Endodermal cell (in vitro differentiated cells): Measurements from ENCODE around the gene INMT. TPM values are rescaled to one million over a fixed set of nuclear protein-coding genes. Genes with fewer than 3 reads are reported as not detected.

Source experiments
- DNase-seq: peaks from one replicate; pipeline ENCODE4 v3.0.0-alpha.2; 2017
- H3K27ac ChIP-seq: 2 replicates; pipeline ENCODE4 v1.5.1; 2013; ENCODE audit warnings: mild to moderate bottlenecking, low read depth, low read length, moderate library complexity
- H3K27me3 ChIP-seq: 2 replicates; pipeline ENCODE4 v1.6.1; 2013; ENCODE audit warnings: mild to moderate bottlenecking, low read length, moderate library complexity; ENCODE audit not compliant: insufficient read depth, control insufficient read depth, poor library complexity, severe bottlenecking
- H3K36me3 ChIP-seq: 2 replicates; pipeline ENCODE4 v1.7.0; 2013; ENCODE audit warnings: mild to moderate bottlenecking, low read length, moderate library complexity; ENCODE audit not compliant: control insufficient read depth, insufficient read depth
- H3K4me1 ChIP-seq: one replicate; pipeline ENCODE4 v1.7.0; 2013; ENCODE audit warnings: low read length; ENCODE audit not compliant: control insufficient read depth, insufficient read depth
- H3K4me3 ChIP-seq: 2 replicates; pipeline ENCODE4 v1.5.1; 2013; ENCODE audit warnings: mild to moderate bottlenecking, low read length, moderate library complexity
- H3K9ac ChIP-seq: 2 replicates; pipeline ENCODE4 v1.6.1; 2013; ENCODE audit warnings: mild to moderate bottlenecking, low read length, moderate library complexity; ENCODE audit not compliant: poor library complexity, severe bottlenecking; ENCODE audit errors: extremely low read depth
- H3K9me3 ChIP-seq: 2 replicates; pipeline ENCODE4 v1.6.1; 2013; ENCODE audit warnings: mild to moderate bottlenecking, low read length, moderate library complexity; ENCODE audit not compliant: control insufficient read depth
- H3K27ac Mint-ChIP-seq: 2 replicates; pipeline ENCODE4 v1.8.0; 2020; ENCODE audit warnings: mixed read lengths
- H3K27me3 Mint-ChIP-seq: 2 replicates; pipeline ENCODE4 v1.8.0; 2021; ENCODE audit warnings: mild to moderate bottlenecking, mixed read lengths; ENCODE audit not compliant: insufficient read depth
- H3K36me3 Mint-ChIP-seq: 2 replicates; pipeline ENCODE4 v1.8.0; 2020; ENCODE audit warnings: low read depth, mixed read lengths
- H3K4me1 Mint-ChIP-seq: 2 replicates; pipeline ENCODE4 v1.8.0; 2020; ENCODE audit warnings: mixed read lengths
- H3K4me3 Mint-ChIP-seq: 2 replicates; pipeline ENCODE4 v1.8.0; 2020; ENCODE audit warnings: mild to moderate bottlenecking, moderate library complexity, mixed read lengths
- H3K9me3 Mint-ChIP-seq: 2 replicates; pipeline ENCODE4 v1.8.0; 2020; ENCODE audit warnings: mild to moderate bottlenecking, mixed read lengths
- CTCF ChIP-seq: fragments of 200-600 bp; sonication (generic); conservative IDR thresholded peaks from 2 replicates; pipeline ENCODE4 v1.5.0; 2021; ENCODE audit warnings: antibody characterized with exemption, mild to moderate bottlenecking
- WGBS, 2 experiments: methylation state at CpG; one replicate each; pipeline versions ENCODE4 v1.1.5 to v1.1.7; 2013; ENCODE audit warnings: missing lambda C conversion rate in 2 of 2, mixed read lengths in 1 of 2; ENCODE audit not compliant: insufficient coverage in 1 of 2, insufficient read length in 1 of 2; 5-methylcytosine and 5-hydroxymethylcytosine counted together
- total RNA-seq, 2 donors: library from RNA; stranded (reverse); fragmentation: NEBNext Ultra II Directional in 1 of 2; extraction: Animal tissue kit (Norgen Biotek cat#: 25700) in 1 of 2; gene quantifications; 2 replicates in 1 of 2; 3 replicates in 1 of 2; pipeline ENCODE4 v1.2.1, GENCODE V29; 2021

The INMT gene
- total RNA-seq, 2 donors from 2014 or later = 3.0 to 3.3 TPM

GRCh38 chr7:30764030-30764975 is 12.4 kb downstream of the INMT start:
- DNase-seq = peak; percentile 20
- Mint-ChIP-seq H3K36me3 (no peaks in the 10 kb centered on the region), H3K4me3 (no peak overlapping the region), H3K27ac (no peak overlapping the region), H3K4me1 (peaks cover 20% of the 10 kb centered on the region), H3K9me3 (no peaks in the 10 kb centered on the region), H3K27me3 (peaks cover 36% of the 10 kb centered on the region)
- Histone ChIP-seq H3K4me3 (no peak overlapping the region), H3K9me3 (no peaks in the 10 kb centered on the region), H3K9ac (no peak overlapping the region), H3K27ac (no peak overlapping the region), H3K27me3 (no peaks in the 10 kb centered on the region), H3K4me1 (peaks cover 4% of the 10 kb centered on the region), H3K36me3 (no peaks in the 10 kb centered on the region)
- WGBS, 2 experiments = 83% methylated on average over 2 to 6 of the region's 6 CpGs
- TF ChIP-seq CTCF = no peak

- Histone ChIP-seq H3K27ac (no peak overlapping the region), H3K27me3 (no peaks in the 10 kb centered on the region), H3K9ac (no peak overlapping the region), H3K4me1 (peaks cover 4% of the 10 kb centered on the region), H3K36me3 (no peaks in the 10 kb centered on the region), H3K9me3 (no peaks in the 10 kb centered on the region), H3K4me3 (no peak overlapping the region)
- H3K9me3 Mint-ChIP-seq = no peaks in the 10 kb centered on the region
- 86 to 95% methylated on average over 1 to 2 of the region's 2 CpGs for WGBS, 2 experiments
- no peaks in the 10 kb centered on the region for H3K36me3 Mint-ChIP-seq
- H3K27me3 Mint-ChIP-seq = peaks cover 36% of the 10 kb centered on the region
- H3K4me3 Mint-ChIP-seq = no peak overlapping the region
- no peak for TF ChIP-seq CTCF
- peak; percentile 24 for DNase-seq
- no peak overlapping the region for H3K27ac Mint-ChIP-seq
- peaks cover 20% of the 10 kb centered on the region for H3K4me1 Mint-ChIP-seq
These were observed 13.5 kb downstream of the INMT start for GRCh38 chr7:30765408-30765807.

GRCh38 chr7:30770845-30771173 is 18.9 kb downstream of the INMT start:
- TF ChIP-seq CTCF = no peak
- no peak overlapping the region for H3K27ac ChIP-seq
- H3K9ac ChIP-seq = no peak overlapping the region
- WGBS, 2 experiments = 63 to 68% methylated on average over 9 of the region's 9 CpGs
- Mint-ChIP-seq H3K27ac (peak overlapping the region; percentile 27), H3K36me3 (no peaks in the 10 kb centered on the region), H3K9me3 (no peaks in the 10 kb centered on the region), H3K4me1 (peaks cover 10% of the 10 kb centered on the region), H3K4me3 (peak overlapping the region; percentile 64), H3K27me3 (peaks cover 16% of the 10 kb centered on the region)
- H3K36me3 ChIP-seq = no peaks in the 10 kb centered on the region
- no peaks in the 10 kb centered on the region for H3K4me1 ChIP-seq
- no peaks in the 10 kb centered on the region for H3K27me3 ChIP-seq
- H3K4me3 ChIP-seq = peak overlapping the region; percentile 90
- H3K9me3 ChIP-seq = no peaks in the 10 kb centered on the region
- no peak for DNase-seq
